ENCODE results near the gene CNTN4. TPM values are rescaled to one million over a fixed set of nuclear protein-coding genes. Genes with fewer than 3 reads are reported as not detected.

The CNTN4 gene
- polyA plus RNA-seq, 1 experiment: not detected

GRCh38 chr3:2957115-2957514, 858.4 kb downstream of the CNTN4 start:
- no peak for DNase-seq (ENCODE audit: low read depth, low spot score)
- TF ChIP-seq CTCF (IDR thresholded peaks at IDR 0.05; ENCODE audit: low read depth, low read length): no peak
- H3K27ac ChIP-seq (ENCODE audit: low read depth, low read length): no peak overlapping the region
- H3K9me3 ChIP-seq (ENCODE audit: control insufficient read depth, insufficient read depth, low read length): peaks cover 10% of the 10 kb centered on the region
- CTCF ChIA-PET: no interaction called here
- H3K4me3 ChIP-seq (ENCODE audit: low read depth, low read length): no peak overlapping the region
- no peaks in the 10 kb centered on the region for H3K27me3 ChIP-seq (ENCODE audit: control insufficient read depth, insufficient read depth, low read length)
- POLR2A ChIA-PET: no interaction called here

- H3K27me3 ChIP-seq (ENCODE audit: control insufficient read depth, insufficient read depth, low read length): no peaks in the 10 kb centered on the region
- H3K4me3 ChIP-seq (ENCODE audit: low read depth, low read length): no peak overlapping the region
- H3K9me3 ChIP-seq (ENCODE audit: control insufficient read depth, insufficient read depth, low read length): peaks cover 6% of the 10 kb centered on the region
- no peak for TF ChIP-seq CTCF (IDR thresholded peaks at IDR 0.05; ENCODE audit: low read depth, low read length)
- CTCF ChIA-PET: no interaction called here
- no peak overlapping the region for H3K27ac ChIP-seq (ENCODE audit: low read depth, low read length)
- POLR2A ChIA-PET: no interaction called here
- no peak for DNase-seq (ENCODE audit: low read depth, low spot score)
Observed at GRCh38 chr3:2958551-2958950, 859.9 kb downstream of the CNTN4 start.

- POLR2A ChIA-PET: no interaction called here
- no peak overlapping the region for H3K4me3 ChIP-seq (ENCODE audit: low read depth, low read length)
- DNase-seq (ENCODE audit: low read depth, low spot score): no peak
- no peaks in the 10 kb centered on the region for H3K27me3 ChIP-seq (ENCODE audit: control insufficient read depth, insufficient read depth, low read length)
- CTCF ChIA-PET: no interaction called here
- no peak for TF ChIP-seq CTCF (IDR thresholded peaks at IDR 0.05; ENCODE audit: low read depth, low read length)
- H3K27ac ChIP-seq (ENCODE audit: low read depth, low read length): no peak overlapping the region
- H3K9me3 ChIP-seq (ENCODE audit: control insufficient read depth, insufficient read depth, low read length): peaks cover 6% of the 10 kb centered on the region
Observed at GRCh38 chr3:2961576-2961975, 862.9 kb downstream of the CNTN4 start.

- Histone ChIP-seq H3K9me3 (ENCODE audit: control insufficient read depth, insufficient read depth, low read length) (peaks cover 14% of the 10 kb centered on the region), H3K27ac (ENCODE audit: low read depth, low read length) (no peak overlapping the region), H3K27me3 (ENCODE audit: control insufficient read depth, insufficient read depth, low read length) (no peaks in the 10 kb centered on the region), H3K4me3 (ENCODE audit: low read depth, low read length) (no peak overlapping the region)
- ChIA-PET POLR2A (no interaction called here), CTCF (no interaction called here)
- TF ChIP-seq CTCF (IDR thresholded peaks at IDR 0.05; ENCODE audit: low read depth, low read length): no peak
- DNase-seq (ENCODE audit: low read depth, low spot score): no peak
Observed at GRCh38 chr3:2967871-2968270, 869.2 kb downstream of the CNTN4 start.

- Histone ChIP-seq H3K9me3 (ENCODE audit: control insufficient read depth, insufficient read depth, low read length) (peaks cover 14% of the 10 kb centered on the region), H3K4me3 (ENCODE audit: low read depth, low read length) (no peak overlapping the region), H3K27me3 (ENCODE audit: control insufficient read depth, insufficient read depth, low read length) (no peaks in the 10 kb centered on the region), H3K27ac (ENCODE audit: low read depth, low read length) (no peak overlapping the region)
- TF ChIP-seq CTCF (IDR thresholded peaks at IDR 0.05; ENCODE audit: low read depth, low read length): no peak
- ChIA-PET POLR2A (no interaction called here), CTCF (no interaction called here)
- no peak for DNase-seq (ENCODE audit: low read depth, low spot score)
Observed at GRCh38 chr3:2968475-2968874, 869.8 kb downstream of the CNTN4 start.
